GM12878 (cell line): Measurements from ENCODE around the gene KATNBL1. TPM values are rescaled to one million over a fixed set of nuclear protein-coding genes. Genes with fewer than 3 reads are reported as not detected.

ENCODE experiments used
- ATAC-seq: fragments of 200-7000 bp; cut with Tn5 transposase; 3 replicates; pipeline ENCODE4 v1.9.1; 2020; ENCODE audit warnings: mild to moderate bottlenecking, moderate library complexity
- BruUV-seq: library from RNA; stranded (reverse); fragments of 400-500 nt; replicated peaks from 2 replicates; lab custom pipeline; 2021; lab: Mats Ljungman, UMichigan
- CTCF ChIA-PET: fragments of 300-600 bp; sonication (Branson Sonifier 250); formaldehyde crosslinking; extraction: SDS; loops from one replicate; lab custom pipeline; 2021; ENCODE audit warnings: inconsistent platforms; lab: Yijun Ruan, JAX
- POLR2A ChIA-PET: fragments of 350-600 bp; formaldehyde crosslinking; extraction: SDS; loops from one replicate; lab custom pipeline; 2021; ENCODE audit warnings: inconsistent platforms; lab: Charles Lee
- RAD21 ChIA-PET: fragments of 300-600 bp; sonication (Branson Sonifier 250); formaldehyde crosslinking; loops from one replicate; lab custom pipeline; 2023; ENCODE audit warnings: antibody characterized with exemption; ENCODE audit not compliant: unreplicated experiment; lab: Charles Lee
- SMC1A ChIA-PET: fragments of 300-600 bp; sonication (Branson Sonifier 250); formaldehyde crosslinking; loops from one replicate; lab custom pipeline; 2023; ENCODE audit not compliant: unreplicated experiment, uncharacterized antibody; lab: Charles Lee
- DNase-seq: peaks from one replicate; pipeline ENCODE4 v3.0.0-alpha.2; 2011; ENCODE audit warnings: low read depth, low spot score
- FAIRE-seq: peaks from 3 replicates; lab custom pipeline; 2011; peaks lifted over from hg19 to GRCh38; lab: Jason Lieb, UNC
- H2AFZ ChIP-seq: 2 replicates; pipeline ENCODE4 v1.6.0; 2011; ENCODE audit warnings: low read depth, low read length, control low read depth; ENCODE audit not compliant: control insufficient read depth
- H3K27ac ChIP-seq: 2 replicates; pipeline ENCODE4 v1.5.1; 2011; ENCODE audit warnings: control low read depth; ENCODE audit not compliant: control insufficient read depth, insufficient read depth
- H3K27me3 ChIP-seq, 2 experiments: replicated peaks in 1 of 2; 2 replicates each; pipeline versions ENCODE4 v1.6.0 to v1.6.1; 2011; ENCODE audit warnings: low read length in 1 of 2; ENCODE audit not compliant: control insufficient read depth in 2 of 2, insufficient read depth in 2 of 2
- H3K36me3 ChIP-seq, 2 experiments: 2 replicates each; pipeline ENCODE4 v1.5.1; 2011; ENCODE audit warnings: low read length in 1 of 2; ENCODE audit not compliant: control insufficient read depth in 2 of 2, insufficient read depth in 2 of 2
- H3K4me1 ChIP-seq: 2 replicates; pipeline ENCODE4 v1.6.1; 2011; ENCODE audit warnings: mild to moderate bottlenecking, low read length, moderate library complexity, mixed read lengths; ENCODE audit not compliant: control insufficient read depth, insufficient read depth
- H3K4me2 ChIP-seq: 2 replicates; pipeline ENCODE4 v1.6.0; 2011; ENCODE audit warnings: control low read depth; ENCODE audit not compliant: control insufficient read depth, insufficient read depth
- H3K4me3 ChIP-seq: fragments of 200-600 bp; sonication (generic); 2 replicates; pipeline ENCODE4 v1.5.1; 2016
- H3K79me2 ChIP-seq: 2 replicates; pipeline ENCODE4 v1.6.0; 2011; ENCODE audit warnings: low read length; ENCODE audit not compliant: control insufficient read depth, insufficient read depth
- H3K9ac ChIP-seq: 2 replicates; pipeline ENCODE4 v1.8.0; 2011; ENCODE audit warnings: low read length, control low read depth, mixed read lengths; ENCODE audit not compliant: control insufficient read depth, insufficient read depth
- H3K9me3 ChIP-seq: replicated peaks from 3 replicates; pipeline ENCODE4 v1.5.1; 2011; ENCODE audit warnings: mild to moderate bottlenecking, low read length; ENCODE audit not compliant: control insufficient read depth, insufficient read depth
- H4K20me1 ChIP-seq: 2 replicates; pipeline ENCODE4 v1.6.0; 2011; ENCODE audit not compliant: control insufficient read depth, insufficient read depth
- IKZF2 ChIP-seq, 2 experiments: fragments of 450-650 bp; IDR thresholded peaks; 2 replicates each; pipeline ENCODE4 v1.6.1; 2017; ENCODE audit warnings: mild to moderate bottlenecking in 2 of 2, moderate library complexity in 2 of 2
- RB1 ChIP-seq: fragments of 450-650 bp; formaldehyde crosslinking; IDR thresholded peaks from 2 replicates; pipeline ENCODE4 v1.6.1; 2017; ENCODE audit warnings: mild to moderate bottlenecking, borderline replicate concordance
- SMAD5 ChIP-seq: IDR thresholded peaks from 2 replicates; pipeline ENCODE4 v1.6.1; 2016; ENCODE audit warnings: antibody characterized with exemption, low read depth
- WGBS: methylation state at CpG from one replicate; pipeline ENCODE4 v1.1.6; 2016; ENCODE audit warnings: low lambda C conversion rate; ENCODE audit not compliant: insufficient replicate concordance, insufficient coverage; ENCODE audit errors: missing lambda C conversion rate; 5-methylcytosine and 5-hydroxymethylcytosine counted together
- in situ Hi-C: fragments of 300-500 bp; cut with MboI; formaldehyde crosslinking; loops from 9 replicates; pipeline ENCODE4 v1.14.3; 2018; ENCODE audit warnings: mixed read lengths
- intact Hi-C: fragments of 100-400 bp; cut with micrococcal nuclease; formaldehyde crosslinking; loops from one replicate; pipeline ENCODE4 v1.14.2; 2022; ENCODE audit not compliant: unreplicated experiment
- polyA plus RNA-seq, 11 experiments: library from polyadenylated mRNA; depleted of rRNA in 4 of 11; unstranded in 6 of 11; stranded (reverse) in 5 of 11; fragments of >200 nt; fragmentation: Nextera tagmentation in 4 of 11; fragmentation: Illumina TruSeq in 1 of 11; extraction: Ambion mirVana in 4 of 11; extraction: Trizol in 1 of 11; gene quantifications; 1 replicate in 1 of 11; 2 replicates in 10 of 11; pipeline versions ENCODE4 v1.2.1 to v1.2.3, GENCODE V29; 2011 to 2016; ENCODE audit warnings: inconsistent platforms in 2 of 11, missing spikeins in 2 of 11, low read depth in 1 of 11
- total RNA-seq, 4 experiments: library from RNA; depleted of rRNA in 3 of 4; stranded (reverse); fragments of >200 nt in 3 of 4; fragmentation: Illumina TruSeq in 1 of 4; extraction: Trizol in 1 of 4; gene quantifications; 2 replicates each; pipeline versions ENCODE4 v1.2.1 to v1.2.3, GENCODE V29; 2013 to 2021
- TF ChIP-seq, protein P1 (sequence below): fragments of 450-650 bp; IDR thresholded peaks from 2 replicates; pipeline ENCODE4 v1.6.1; 2017; ENCODE audit warnings: mild to moderate bottlenecking

The KATNBL1 gene
- total and polyA plus RNA-seq, 10 of the 15 experiments (the other 5 are each of a cell fraction or from before 2014, with no cell fraction given) = 7.8 to 58.8 (median 30.1) TPM

DNA sequence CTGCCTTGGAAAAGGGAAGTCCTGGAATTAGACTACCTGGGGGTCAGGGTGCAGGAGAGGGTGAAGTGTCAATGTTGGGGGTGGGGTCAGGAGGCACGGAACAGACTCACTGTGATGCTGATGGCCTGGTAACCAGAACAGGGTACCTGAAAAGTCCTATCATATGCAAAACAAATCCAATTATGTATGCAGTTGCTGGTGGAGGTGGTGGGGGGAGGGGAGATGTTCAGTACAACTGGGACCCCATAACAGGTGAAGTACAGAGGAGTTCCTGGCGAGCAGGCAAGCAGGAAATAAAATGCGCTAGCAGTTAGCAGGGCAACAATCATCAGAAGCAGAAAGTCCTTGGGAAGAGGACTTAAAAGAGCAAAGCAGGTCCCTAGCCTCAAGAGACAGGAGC lies 4.2 kb upstream of the KATNBL1 start (continued):
- TF ChIP-seq, protein P1, sequence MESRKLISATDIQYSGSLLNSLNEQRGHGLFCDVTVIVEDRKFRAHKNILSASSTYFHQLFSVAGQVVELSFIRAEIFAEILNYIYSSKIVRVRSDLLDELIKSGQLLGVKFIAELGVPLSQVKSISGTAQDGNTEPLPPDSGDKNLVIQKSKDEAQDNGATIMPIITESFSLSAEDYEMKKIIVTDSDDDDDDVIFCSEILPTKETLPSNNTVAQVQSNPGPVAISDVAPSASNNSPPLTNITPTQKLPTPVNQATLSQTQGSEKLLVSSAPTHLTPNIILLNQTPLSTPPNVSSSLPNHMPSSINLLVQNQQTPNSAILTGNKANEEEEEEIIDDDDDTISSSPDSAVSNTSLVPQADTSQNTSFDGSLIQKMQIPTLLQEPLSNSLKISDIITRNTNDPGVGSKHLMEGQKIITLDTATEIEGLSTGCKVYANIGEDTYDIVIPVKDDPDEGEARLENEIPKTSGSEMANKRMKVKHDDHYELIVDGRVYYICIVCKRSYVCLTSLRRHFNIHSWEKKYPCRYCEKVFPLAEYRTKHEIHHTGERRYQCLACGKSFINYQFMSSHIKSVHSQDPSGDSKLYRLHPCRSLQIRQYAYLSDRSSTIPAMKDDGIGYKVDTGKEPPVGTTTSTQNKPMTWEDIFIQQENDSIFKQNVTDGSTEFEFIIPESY = no peak

DNA sequence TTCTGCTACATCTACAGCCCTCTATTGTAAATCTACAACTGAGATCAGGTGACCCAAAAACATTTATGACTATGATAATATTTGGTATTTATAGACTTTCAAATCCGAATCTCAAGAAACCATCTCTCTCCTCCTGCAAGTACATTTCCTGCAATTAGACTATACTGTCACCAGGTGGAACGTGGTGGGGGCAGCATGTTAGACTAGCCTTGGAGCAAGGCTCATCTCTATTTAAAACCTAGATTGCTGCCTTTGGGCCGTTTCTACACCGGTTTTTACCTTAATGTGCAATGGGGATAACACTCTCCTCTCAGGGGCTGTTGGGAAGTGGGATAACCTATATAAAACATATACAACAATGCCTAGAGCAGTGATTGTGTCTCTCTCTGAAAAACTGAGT lies 3.8 kb upstream of the KATNBL1 start:
- Histone ChIP-seq H3K4me3 (no peak overlapping the region), H3K4me2 (no peak overlapping the region), H4K20me1 (no peaks in the 10 kb centered on the region), H3K9me3 (no peaks in the 10 kb centered on the region), H3K4me1 (no peaks in the 10 kb centered on the region), H2AFZ (no peak overlapping the region), H3K27ac (no peak overlapping the region), H3K36me3 (no peaks in the 10 kb centered on the region), H3K79me2 (peaks cover 9% of the 10 kb centered on the region), H3K9ac (no peak overlapping the region), H3K27me3 (no peaks in the 10 kb centered on the region)
- no peak for ATAC-seq
- intact Hi-C loops (no loop called here), in situ Hi-C loops (no loop called here)
- ChIA-PET CTCF (no interaction called here), POLR2A (interaction anchor here (1.0 kb wide), 1 partner anchor 155 kb away, joined by 5 read pairs; no protein-coding TSS in a partner anchor), SMC1A (interaction anchor here (1.0 to 2.5 kb wide), 3 partner anchors 104 to 151 kb away, joined by 3 to 8 read pairs (median 3); no protein-coding TSS in a partner anchor), RAD21 (no interaction called here)
- no peak for FAIRE-seq
- TF ChIP-seq RB1 = no peak
- no peak for DNase-seq
- BruUV-seq = no TSS peak
- 23% methylated on average over 4 of the region's 4 CpGs for WGBS

DNA sequence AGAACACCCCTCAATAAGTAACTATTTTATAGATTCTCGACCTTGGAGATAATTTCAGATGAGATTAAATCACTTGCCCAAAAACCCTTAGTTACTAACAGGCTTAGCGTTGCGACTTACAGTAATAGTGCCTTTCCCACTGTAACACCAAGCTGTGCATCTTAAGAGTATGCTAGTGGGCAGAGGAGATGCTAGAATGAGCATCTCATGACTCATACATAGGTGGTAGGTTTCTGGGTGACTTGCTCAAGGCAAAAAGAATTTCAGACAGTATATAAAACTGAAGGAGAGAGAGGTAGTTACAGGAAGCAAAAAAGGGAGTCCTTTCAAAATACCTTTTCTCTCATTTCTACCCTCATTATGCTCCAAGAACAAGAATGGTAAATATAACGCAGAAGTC lies 3.9 kb downstream of the KATNBL1 start:
- H3K4me3 ChIP-seq = no peak overlapping the region
- H3K36me3 ChIP-seq = no peaks in the 10 kb centered on the region
- H3K79me2 ChIP-seq = peaks cover 30% of the 10 kb centered on the region
- intact Hi-C loops (no loop called here), in situ Hi-C loops (no loop called here)
- SMC1A ChIA-PET = no interaction called here
- ATAC-seq (no peak), DNase-seq (no peak), FAIRE-seq (no peak)
- no peak overlapping the region for H3K9ac ChIP-seq
- 90% methylated on average over 4 of the region's 4 CpGs for WGBS
- CTCF ChIA-PET = interaction anchor here (0.6 to 1.7 kb wide), 3 partner anchors 94 to 187 kb away, joined by 3 read pairs; no protein-coding TSS in a partner anchor
- no TSS peak for BruUV-seq
- H3K9me3 ChIP-seq = no peaks in the 10 kb centered on the region
- TF ChIP-seq RB1 (no peak), SMAD5 (no peak), IKZF2 (IDR thresholded peaks at IDR 0.05) (no peak)
- H3K4me1 ChIP-seq = 0 out of 2 replicates have a peak, but pooled peaks cover 3% of the 10 kb centered on the region
- POLR2A ChIA-PET = interaction anchor here (0.6 kb wide), 1 partner anchor 144 kb away, joined by 4 read pairs; no protein-coding TSS in a partner anchor
- no peaks in the 10 kb centered on the region for H3K27me3 ChIP-seq
- H2AFZ ChIP-seq = no peak overlapping the region
- RAD21 ChIA-PET = interaction anchor here (1.4 kb wide), 1 partner anchor 96 kb away, joined by 6 read pairs; no protein-coding TSS in a partner anchor
- H3K4me2 ChIP-seq = no peak overlapping the region
- H4K20me1 ChIP-seq = no peaks in the 10 kb centered on the region
- H3K27ac ChIP-seq = no peak overlapping the region
